ENCODE measurements around the gene AOPEP. TPM values are rescaled to one million over a fixed set of nuclear protein-coding genes. Genes with fewer than 3 reads are reported as not detected.

AOPEP gene
- polyA plus RNA-seq, 2 of the 4 experiments (the other 2 are of a cell fraction): 226 to 266 TPM

DNA sequence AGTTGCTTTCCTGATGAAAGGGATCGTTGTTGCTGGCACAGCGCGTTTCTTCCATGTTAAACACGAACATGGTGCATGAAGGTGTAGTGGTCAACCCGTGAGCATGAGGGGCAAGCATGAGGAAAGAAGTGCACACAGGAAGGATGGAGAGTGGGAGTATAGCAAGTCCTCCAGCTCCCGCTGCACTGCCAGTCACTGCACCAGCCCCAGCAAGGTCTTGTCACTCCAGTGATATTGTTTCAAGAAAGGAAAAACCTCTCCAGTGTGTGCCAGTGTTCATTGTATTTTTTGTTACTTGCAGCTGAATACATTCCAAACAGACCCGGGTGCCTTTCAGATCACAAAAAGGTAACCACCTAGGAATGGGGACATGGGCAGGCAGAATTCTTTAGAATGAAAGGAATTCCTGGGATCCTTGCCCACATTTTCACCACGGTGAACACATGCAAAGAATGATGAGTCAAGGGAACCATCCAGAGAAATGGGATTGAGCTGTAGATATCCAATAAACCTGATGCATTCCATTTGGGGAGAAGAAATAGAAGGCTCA, 186.3 kb downstream of the AOPEP start (continued):
- TF ChIP-seq NPAS2 (CRISPR knock-in tag; IDR thresholded peaks at IDR 0.05; ENCODE audit: borderline replicate concordance): no peak
- peak; percentile 88 for TF ChIP-seq MAX (IDR thresholded peaks at IDR 0.05)
- TF ChIP-seq RCOR1 (IDR thresholded peaks at IDR 0.05; ENCODE audit: low read depth, low read length): no peak
- peak; percentile 11; the same call in 1 of the 2 replicates for TF ChIP-seq HOXB5 (CRISPR knock-in tag; IDR thresholded peaks at IDR 0.05)
- TF ChIP-seq, protein P1, sequence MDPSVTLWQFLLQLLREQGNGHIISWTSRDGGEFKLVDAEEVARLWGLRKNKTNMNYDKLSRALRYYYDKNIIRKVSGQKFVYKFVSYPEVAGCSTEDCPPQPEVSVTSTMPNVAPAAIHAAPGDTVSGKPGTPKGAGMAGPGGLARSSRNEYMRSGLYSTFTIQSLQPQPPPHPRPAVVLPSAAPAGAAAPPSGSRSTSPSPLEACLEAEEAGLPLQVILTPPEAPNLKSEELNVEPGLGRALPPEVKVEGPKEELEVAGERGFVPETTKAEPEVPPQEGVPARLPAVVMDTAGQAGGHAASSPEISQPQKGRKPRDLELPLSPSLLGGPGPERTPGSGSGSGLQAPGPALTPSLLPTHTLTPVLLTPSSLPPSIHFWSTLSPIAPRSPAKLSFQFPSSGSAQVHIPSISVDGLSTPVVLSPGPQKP (IDR thresholded peaks at IDR 0.05; ENCODE audit: low read depth, low read length): no peak
- no peak for TF ChIP-seq KDM5A (IDR thresholded peaks at IDR 0.05)
- TF ChIP-seq ZC3H11A (IDR thresholded peaks at IDR 0.05): no peak
- no peak for TF ChIP-seq BHLHE40 (IDR thresholded peaks at IDR 0.05; ENCODE audit: low read depth, low read length)
- no peak for TF ChIP-seq SREBF2 (IDR thresholded peaks at IDR 0.05)
- peak; percentile 83; the same call in 1 of the 2 replicates for TF ChIP-seq FOSB (CRISPR knock-in tag; IDR thresholded peaks at IDR 0.05)
- no peak for TF ChIP-seq CBX2 (IDR thresholded peaks at IDR 0.05; ENCODE audit: borderline replicate concordance, low read depth)
- TF ChIP-seq JUNB (IDR thresholded peaks at IDR 0.05): peak; percentile 82
- no peak for TF ChIP-seq POLR2A (IDR thresholded peaks at IDR 0.05; ENCODE audit: low read length)
- peak; percentile 45 for TF ChIP-seq ATOH8 (CRISPR knock-in tag; IDR thresholded peaks at IDR 0.05; ENCODE audit: low read depth)
- TF ChIP-seq HES2 (IDR thresholded peaks at IDR 0.05): no peak
- TF ChIP-seq HEYL (CRISPR knock-in tag; IDR thresholded peaks at IDR 0.05): peak; percentile 66; the same call in 1 of the 2 replicates
- TF ChIP-seq EHF (CRISPR knock-in tag; IDR thresholded peaks at IDR 0.05): peak; percentile 94
- TF ChIP-seq, protein P2, sequence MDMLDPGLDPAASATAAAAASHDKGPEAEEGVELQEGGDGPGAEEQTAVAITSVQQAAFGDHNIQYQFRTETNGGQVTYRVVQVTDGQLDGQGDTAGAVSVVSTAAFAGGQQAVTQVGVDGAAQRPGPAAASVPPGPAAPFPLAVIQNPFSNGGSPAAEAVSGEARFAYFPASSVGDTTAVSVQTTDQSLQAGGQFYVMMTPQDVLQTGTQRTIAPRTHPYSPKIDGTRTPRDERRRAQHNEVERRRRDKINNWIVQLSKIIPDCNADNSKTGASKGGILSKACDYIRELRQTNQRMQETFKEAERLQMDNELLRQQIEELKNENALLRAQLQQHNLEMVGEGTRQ (IDR thresholded peaks at IDR 0.05): no peak
- TF ChIP-seq CHD2 (IDR thresholded peaks at IDR 0.05; ENCODE audit: low read length, partially characterized antibody): no peak
- no peak; the same call in 1 of the 2 replicates for TF ChIP-seq TFCP2L1 (CRISPR knock-in tag; IDR thresholded peaks at IDR 0.05)
- no peak for TF ChIP-seq RARB (CRISPR knock-in tag; IDR thresholded peaks at IDR 0.05)
- no peak for TF ChIP-seq RFX5 (IDR thresholded peaks at IDR 0.05)
- peak; percentile 42 to 58; a peak in 4 of 5 replicates for TF ChIP-seq RAD21 (conservative IDR thresholded peaks at IDR 0.05 in 1 of 2, IDR thresholded peaks at IDR 0.05 in 1 of 2)
- no peak for TF ChIP-seq EHMT2 (IDR thresholded peaks at IDR 0.05; ENCODE audit: low read depth)
- TF ChIP-seq POLR2AphosphoS2 (conservative IDR thresholded peaks at IDR 0.05; ENCODE audit: low read length): no peak
- no peak for TF ChIP-seq MYC (IDR thresholded peaks at IDR 0.05; ENCODE audit: borderline replicate concordance, low read length)
- TF ChIP-seq, protein P3, sequence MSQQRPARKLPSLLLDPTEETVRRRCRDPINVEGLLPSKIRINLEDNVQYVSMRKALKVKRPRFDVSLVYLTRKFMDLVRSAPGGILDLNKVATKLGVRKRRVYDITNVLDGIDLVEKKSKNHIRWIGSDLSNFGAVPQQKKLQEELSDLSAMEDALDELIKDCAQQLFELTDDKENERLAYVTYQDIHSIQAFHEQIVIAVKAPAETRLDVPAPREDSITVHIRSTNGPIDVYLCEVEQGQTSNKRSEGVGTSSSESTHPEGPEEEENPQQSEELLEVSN (IDR thresholded peaks at IDR 0.05; ENCODE audit: borderline replicate concordance, low read depth): 0 out of 2 replicates have a peak, but pooled peaks have one; percentile 39
- no peak for TF ChIP-seq ZFP36 (IDR thresholded peaks at IDR 0.05; ENCODE audit: borderline replicate concordance, partially characterized antibody)
- TF ChIP-seq KDM1A (IDR thresholded peaks at IDR 0.05; ENCODE audit: low read depth): no peak
- TF ChIP-seq HOXA7 (CRISPR knock-in tag; IDR thresholded peaks at IDR 0.05): peak; percentile 48; the same call in 1 of the 2 replicates
- peak in 1 of 2 experiments; percentile 69; a peak in 2 of 4 replicates for TF ChIP-seq CEBPB (IDR thresholded peaks at IDR 0.05)
- TF ChIP-seq MAFK (IDR thresholded peaks at IDR 0.05; ENCODE audit: partially characterized antibody): peak; percentile 72
- TF ChIP-seq FOXS1 (CRISPR knock-in tag; IDR thresholded peaks at IDR 0.05): 0 out of 2 replicates have a peak, but pooled peaks have one; percentile 48
- TF ChIP-seq ZSCAN20 (CRISPR knock-in tag; IDR thresholded peaks at IDR 0.05): peak; percentile 12; the same call in 1 of the 2 replicates
- no peak for TF ChIP-seq ESRRA (IDR thresholded peaks at IDR 0.05; ENCODE audit: borderline replicate concordance, low read length)
- TF ChIP-seq PHF8 (IDR thresholded peaks at IDR 0.05; ENCODE audit: borderline replicate concordance, low read depth): no peak
- TF ChIP-seq, protein P4, sequence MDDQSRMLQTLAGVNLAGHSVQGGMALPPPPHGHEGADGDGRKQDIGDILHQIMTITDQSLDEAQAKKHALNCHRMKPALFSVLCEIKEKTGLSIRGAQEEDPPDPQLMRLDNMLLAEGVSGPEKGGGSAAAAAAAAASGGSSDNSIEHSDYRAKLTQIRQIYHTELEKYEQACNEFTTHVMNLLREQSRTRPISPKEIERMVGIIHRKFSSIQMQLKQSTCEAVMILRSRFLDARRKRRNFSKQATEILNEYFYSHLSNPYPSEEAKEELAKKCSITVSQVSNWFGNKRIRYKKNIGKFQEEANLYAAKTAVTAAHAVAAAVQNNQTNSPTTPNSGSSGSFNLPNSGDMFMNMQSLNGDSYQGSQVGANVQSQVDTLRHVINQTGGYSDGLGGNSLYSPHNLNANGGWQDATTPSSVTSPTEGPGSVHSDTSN (IDR thresholded peaks at IDR 0.05): peak; percentile 42; the same call in 1 of the 2 replicates
- peak; percentile 59 to 81 for TF ChIP-seq JUN (IDR thresholded peaks at IDR 0.05)
- TF ChIP-seq CHD4 (IDR thresholded peaks at IDR 0.05; ENCODE audit: borderline replicate concordance): no peak
- TF ChIP-seq GATA3 (IDR thresholded peaks at IDR 0.05; ENCODE audit: borderline replicate concordance): peak; percentile 94
